ENCODE results near the gene BBS2.

GRCh38 chr16:56510544-56510943 lies 9.3 kb downstream of the BBS2 start:
- no peak for TF ChIP-seq EZH2phosphoT487 (IDR thresholded peaks at IDR 0.05; ENCODE audit: low read depth, severe bottlenecking, unreplicated experiment)
- no peak for TF ChIP-seq CTCF (IDR thresholded peaks at IDR 0.05; ENCODE audit: poor library complexity)

Measured in hepatocyte (in vitro differentiated cells).